ENCODE measurements around the gene ARHGEF19. TPM values are rescaled to one million over a fixed set of nuclear protein-coding genes. Genes with fewer than 3 reads are reported as not detected.

Gene ARHGEF19
- total and polyA plus RNA-seq, 10 of the 15 experiments (the other 5 are each of a cell fraction or from before 2014, with no cell fraction given), result 0.15 to 2.9 (median 0.67) TPM; not detected in 1

DNA sequence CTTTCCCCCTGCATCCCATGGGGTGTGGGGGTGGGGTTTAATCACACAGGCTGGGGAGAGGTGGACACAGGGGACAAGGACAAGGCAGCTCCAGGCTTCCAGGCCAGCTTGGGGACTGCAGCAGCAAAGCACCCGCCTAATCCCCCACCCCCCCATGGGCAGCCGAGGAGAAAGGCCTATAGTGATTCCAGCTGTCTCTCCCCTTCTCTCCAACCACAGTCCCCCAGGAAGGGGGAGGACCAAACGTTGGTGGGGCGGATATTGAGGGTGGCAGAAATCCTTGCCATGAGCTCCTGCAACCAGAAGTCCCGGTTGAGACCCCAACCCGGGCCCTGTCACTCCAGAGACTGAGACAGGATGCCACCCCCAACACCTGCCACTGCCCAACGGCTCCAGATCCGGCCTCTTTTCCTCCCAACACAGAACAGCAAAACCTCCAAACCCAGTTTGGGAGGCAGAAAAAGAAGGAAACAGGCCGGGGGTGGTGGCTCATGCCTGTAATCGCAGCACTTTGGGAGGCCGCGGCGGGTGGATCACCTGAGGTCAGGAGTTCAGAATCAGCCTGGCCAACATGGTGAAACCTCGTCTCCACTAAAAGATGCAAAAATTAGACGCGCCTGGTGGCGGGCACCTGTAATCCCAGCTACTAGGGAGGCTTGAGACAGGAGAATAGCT lies 58.3 kb downstream of the ARHGEF19 start (continued):
- TF ChIP-seq, protein P1, sequence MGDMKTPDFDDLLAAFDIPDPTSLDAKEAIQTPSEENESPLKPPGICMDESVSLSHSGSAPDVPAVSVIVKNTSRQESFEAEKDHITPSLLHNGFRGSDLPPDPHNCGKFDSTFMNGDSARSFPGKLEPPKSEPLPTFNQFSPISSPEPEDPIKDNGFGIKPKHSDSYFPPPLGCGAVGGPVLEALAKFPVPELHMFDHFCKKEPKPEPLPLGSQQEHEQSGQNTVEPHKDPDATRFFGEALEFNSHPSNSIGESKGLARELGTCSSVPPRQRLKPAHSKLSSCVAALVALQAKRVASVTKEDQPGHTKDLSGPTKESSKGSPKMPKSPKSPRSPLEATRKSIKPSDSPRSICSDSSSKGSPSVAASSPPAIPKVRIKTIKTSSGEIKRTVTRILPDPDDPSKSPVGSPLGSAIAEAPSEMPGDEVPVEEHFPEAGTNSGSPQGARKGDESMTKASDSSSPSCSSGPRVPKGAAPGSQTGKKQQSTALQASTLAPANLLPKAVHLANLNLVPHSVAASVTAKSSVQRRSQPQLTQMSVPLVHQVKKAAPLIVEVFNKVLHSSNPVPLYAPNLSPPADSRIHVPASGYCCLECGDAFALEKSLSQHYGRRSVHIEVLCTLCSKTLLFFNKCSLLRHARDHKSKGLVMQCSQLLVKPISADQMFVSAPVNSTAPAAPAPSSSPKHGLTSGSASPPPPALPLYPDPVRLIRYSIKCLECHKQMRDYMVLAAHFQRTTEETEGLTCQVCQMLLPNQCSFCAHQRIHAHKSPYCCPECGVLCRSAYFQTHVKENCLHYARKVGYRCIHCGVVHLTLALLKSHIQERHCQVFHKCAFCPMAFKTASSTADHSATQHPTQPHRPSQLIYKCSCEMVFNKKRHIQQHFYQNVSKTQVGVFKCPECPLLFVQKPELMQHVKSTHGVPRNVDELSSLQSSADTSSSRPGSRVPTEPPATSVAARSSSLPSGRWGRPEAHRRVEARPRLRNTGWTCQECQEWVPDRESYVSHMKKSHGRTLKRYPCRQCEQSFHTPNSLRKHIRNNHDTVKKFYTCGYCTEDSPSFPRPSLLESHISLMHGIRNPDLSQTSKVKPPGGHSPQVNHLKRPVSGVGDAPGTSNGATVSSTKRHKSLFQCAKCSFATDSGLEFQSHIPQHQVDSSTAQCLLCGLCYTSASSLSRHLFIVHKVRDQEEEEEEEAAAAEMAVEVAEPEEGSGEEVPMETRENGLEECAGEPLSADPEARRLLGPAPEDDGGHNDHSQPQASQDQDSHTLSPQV (IDR thresholded peaks at IDR 0.05), result no peak
- TF ChIP-seq EED (IDR thresholded peaks at IDR 0.05; ENCODE audit: low read depth) (no peak), EZH2 (IDR thresholded peaks at IDR 0.05; ENCODE audit: borderline replicate concordance, control insufficient read depth, low read depth, low read length) (no peak), YBX1 (IDR thresholded peaks at IDR 0.05) (no peak), SREBF2 (IDR thresholded peaks at IDR 0.05; ENCODE audit: low read length) (no peak)

DNA sequence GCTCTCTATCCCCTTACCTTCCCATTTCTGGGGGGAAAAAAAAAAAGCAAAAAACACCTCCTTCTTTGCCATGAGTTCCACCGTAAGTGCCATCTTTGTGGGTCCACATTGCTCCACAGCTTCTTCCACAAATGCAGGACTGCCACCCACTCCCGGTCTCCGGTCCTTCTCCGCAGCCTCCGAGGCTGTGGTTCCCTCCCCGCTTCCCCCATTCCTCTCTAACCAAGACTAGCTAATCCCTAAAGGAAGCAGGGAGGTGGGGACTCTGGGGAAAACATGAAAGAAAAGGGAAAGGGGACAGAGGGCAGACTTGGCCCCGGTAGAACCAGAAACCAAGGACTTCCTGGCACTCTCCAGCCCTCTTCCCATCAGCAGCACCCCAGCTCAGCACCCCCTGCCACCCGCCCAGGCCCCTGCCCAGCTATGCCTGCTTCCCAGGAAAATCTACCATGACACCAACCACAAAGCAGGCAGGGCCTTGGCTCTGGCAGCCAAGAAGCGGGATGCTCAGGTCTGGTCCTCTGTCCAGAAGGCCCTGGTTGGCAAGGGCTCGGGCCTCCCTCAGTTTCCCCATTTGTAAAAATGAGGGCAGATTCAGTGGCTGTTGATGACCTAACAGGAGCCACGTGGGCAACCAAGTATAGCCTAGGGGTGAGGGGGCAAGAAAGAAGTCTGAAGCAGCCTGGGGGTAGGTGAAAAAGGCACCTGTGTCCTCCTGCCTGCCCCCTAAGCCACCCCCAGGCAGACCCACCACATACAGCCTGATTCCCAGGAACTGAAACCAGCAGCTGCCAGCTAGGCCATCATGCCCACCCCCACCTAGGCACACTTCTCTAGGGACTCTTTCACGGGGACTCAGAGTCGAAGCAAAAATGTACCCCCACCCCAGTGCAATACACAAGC lies 59.1 kb downstream of the ARHGEF19 start:
- Histone ChIP-seq H3K9ac (ENCODE audit: control insufficient read depth, insufficient read depth, low read length) (no peak overlapping the region), H2AFZ (ENCODE audit: control insufficient read depth, low read depth, low read length) (no peak overlapping the region), H3K4me3 (no peak overlapping the region), H3K36me3 (ENCODE audit: control insufficient read depth in 2 of 2, insufficient read depth in 2 of 2, low read length in 1 of 2) (no peaks in the 10 kb centered on the region), H3K27me3 (replicated peaks in 1 of 2; ENCODE audit: control insufficient read depth in 2 of 2, insufficient read depth in 2 of 2, low read length in 1 of 2) (peaks cover 3 to 6% of the 10 kb centered on the region in 2 experiments; a peak in 3 of 4 replicates), H3K27ac (ENCODE audit: control insufficient read depth, insufficient read depth) (no peak overlapping the region), H3K79me2 (ENCODE audit: control insufficient read depth, insufficient read depth, low read length) (no peaks in the 10 kb centered on the region), H3K9me3 (replicated peaks; ENCODE audit: control insufficient read depth, insufficient read depth, low read length) (no peaks in the 10 kb centered on the region), H3K4me2 (ENCODE audit: control insufficient read depth, insufficient read depth) (no peak overlapping the region), H4K20me1 (ENCODE audit: control insufficient read depth, insufficient read depth) (no peaks in the 10 kb centered on the region), H3K4me1 (ENCODE audit: control insufficient read depth, insufficient read depth, low read length) (peaks cover 8% of the 10 kb centered on the region)
- WGBS (ENCODE audit: insufficient coverage, insufficient replicate concordance, low lambda C conversion rate, missing lambda C conversion rate), result 41% methylated on average over 13 of the region's 13 CpGs
- no peak for ATAC-seq
- ChIA-PET CTCF (interaction anchor here (0.7 to 3.0 kb wide), 2 partner anchors 15 to 71 kb away, joined by 3 to 13 read pairs; no protein-coding TSS in a partner anchor), SMC1A (ENCODE audit: uncharacterized antibody, unreplicated experiment) (no interaction called here), RAD21 (ENCODE audit: unreplicated experiment) (interaction anchor here (1.3 kb wide), 1 partner anchor 74 kb away, joined by 3 read pairs; no protein-coding TSS in a partner anchor), POLR2A (interaction anchor here (0.6 kb wide), 1 partner anchor 32 kb away, joined by 4 read pairs; no protein-coding TSS in a partner anchor)
- FAIRE-seq, result no peak
- DNase-seq (ENCODE audit: low read depth, low spot score), result no peak
- BruUV-seq (replicated peaks), result no TSS peak
- in situ Hi-C loops (cut with MboI), result no loop called here
- intact Hi-C loops (cut with micrococcal nuclease; ENCODE audit: unreplicated experiment), result no loop called here
- no peak for TF ChIP-seq TARDBP (IDR thresholded peaks at IDR 0.05; ENCODE audit: borderline replicate concordance)
- TF ChIP-seq JUNB (IDR thresholded peaks at IDR 0.05), result no peak
- TF ChIP-seq CBX5 (IDR thresholded peaks at IDR 0.05; ENCODE audit: low read depth), result no peak
- TF ChIP-seq IKZF1 (conservative IDR thresholded peaks at IDR 0.05), result no peak
- TF ChIP-seq BMI1 (IDR thresholded peaks at IDR 0.05; ENCODE audit: borderline replicate concordance), result no peak
- no peak for TF ChIP-seq EP300 (IDR thresholded peaks at IDR 0.05; ENCODE audit: borderline replicate concordance in 1 of 2, control insufficient read depth in 1 of 2, low read depth in 2 of 2, low read length in 2 of 2)
- no peak for TF ChIP-seq BHLHE40 (IDR thresholded peaks at IDR 0.05; ENCODE audit: borderline replicate concordance in 1 of 2, low read depth in 2 of 2, low read length in 1 of 2)
- TF ChIP-seq, protein P2, sequence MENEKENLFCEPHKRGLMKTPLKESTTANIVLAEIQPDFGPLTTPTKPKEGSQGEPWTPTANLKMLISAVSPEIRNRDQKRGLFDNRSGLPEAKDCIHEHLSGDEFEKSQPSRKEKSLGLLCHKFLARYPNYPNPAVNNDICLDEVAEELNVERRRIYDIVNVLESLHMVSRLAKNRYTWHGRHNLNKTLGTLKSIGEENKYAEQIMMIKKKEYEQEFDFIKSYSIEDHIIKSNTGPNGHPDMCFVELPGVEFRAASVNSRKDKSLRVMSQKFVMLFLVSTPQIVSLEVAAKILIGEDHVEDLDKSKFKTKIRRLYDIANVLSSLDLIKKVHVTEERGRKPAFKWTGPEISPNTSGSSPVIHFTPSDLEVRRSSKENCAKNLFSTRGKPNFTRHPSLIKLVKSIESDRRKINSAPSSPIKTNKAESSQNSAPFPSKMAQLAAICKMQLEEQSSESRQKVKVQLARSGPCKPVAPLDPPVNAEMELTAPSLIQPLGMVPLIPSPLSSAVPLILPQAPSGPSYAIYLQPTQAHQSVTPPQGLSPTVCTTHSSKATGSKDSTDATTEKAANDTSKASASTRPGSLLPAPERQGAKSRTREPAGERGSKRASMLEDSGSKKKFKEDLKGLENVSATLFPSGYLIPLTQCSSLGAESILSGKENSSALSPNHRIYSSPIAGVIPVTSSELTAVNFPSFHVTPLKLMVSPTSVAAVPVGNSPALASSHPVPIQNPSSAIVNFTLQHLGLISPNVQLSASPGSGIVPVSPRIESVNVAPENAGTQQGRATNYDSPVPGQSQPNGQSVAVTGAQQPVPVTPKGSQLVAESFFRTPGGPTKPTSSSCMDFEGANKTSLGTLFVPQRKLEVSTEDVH (IDR thresholded peaks at IDR 0.05; ENCODE audit: low read depth, partially characterized antibody), result no peak

All from GM12878 (cell line).